22Rv1 (cell line): ENCODE measurements around the gene GAS7.

ENCODE experiments used
- CTCF ChIP-seq: fragments of 450-650 bp; IDR thresholded peaks from 2 replicates; pipeline ENCODE4 v1.5.1; 2017; ENCODE audit warnings: mild to moderate bottlenecking
- ZFX ChIP-seq: fragments of 450-650 bp; IDR thresholded peaks from 2 replicates; pipeline ENCODE4 v1.6.1; 2017; ENCODE audit warnings: antibody characterized with exemption, borderline replicate concordance

- TF ChIP-seq CTCF, result no peak
- TF ChIP-seq ZFX, result no peak
These were observed 212.8 kb downstream of the GAS7 start for GRCh38 chr17:9985646-9986045.
